Neural crest cell (in vitro differentiated cells): ENCODE data around the gene TRIM14. TPM values are rescaled to one million over a fixed set of nuclear protein-coding genes. Genes with fewer than 3 reads are reported as not detected.

Experiments
- DNase-seq: peaks from one replicate; pipeline ENCODE4 v3.0.0; 2021; ENCODE audit warnings: low read depth, mixed read lengths, low spot score
- H3K27ac Mint-ChIP-seq: one replicate; pipeline ENCODE4 v1.8.0; 2021; ENCODE audit warnings: mild to moderate bottlenecking, mixed read lengths; ENCODE audit not compliant: unreplicated experiment
- H3K27me3 Mint-ChIP-seq: 2 replicates; pipeline ENCODE4 v1.8.0; 2021; ENCODE audit warnings: low read depth, mild to moderate bottlenecking, mixed read lengths
- H3K36me3 Mint-ChIP-seq: 2 replicates; pipeline ENCODE4 v1.8.0; 2021; ENCODE audit warnings: low read depth, mild to moderate bottlenecking, mixed read lengths
- H3K4me1 Mint-ChIP-seq: 2 replicates; pipeline ENCODE4 v1.8.0; 2021; ENCODE audit warnings: mixed read lengths
- H3K4me3 Mint-ChIP-seq: one replicate; pipeline ENCODE4 v1.8.0; 2021; ENCODE audit warnings: mild to moderate bottlenecking, mixed read lengths
- H3K9me3 Mint-ChIP-seq: 2 replicates; pipeline ENCODE4 v1.8.0; 2021; ENCODE audit warnings: mixed read lengths
- CTCF ChIP-seq: fragments of 200-600 bp; sonication (generic); conservative IDR thresholded peaks from 2 replicates; pipeline ENCODE4 v1.5.0; 2021; ENCODE audit warnings: antibody characterized with exemption, mild to moderate bottlenecking
- total RNA-seq: library from RNA; stranded (reverse); gene quantifications from 2 replicates; pipeline ENCODE4 v1.2.1, GENCODE V29; 2021

The TRIM14 gene
- total RNA-seq, 1 donor from 2014 or later = 11.2 TPM

- no peak overlapping the region for H3K27ac Mint-ChIP-seq
- TF ChIP-seq CTCF = no peak
- H3K4me3 Mint-ChIP-seq = no peak overlapping the region
These were observed 40.8 kb upstream of the TRIM14 start for GRCh38 chr9:98159790-98160189.

GRCh38 chr9:98159301-98159700 lies 40.3 kb upstream of the TRIM14 start:
- H3K4me3 Mint-ChIP-seq = no peak overlapping the region

More at GRCh38 chr9:98159790-98160189, 40.8 kb upstream of the TRIM14 start:
- DNase-seq = no peak
- no peaks in the 10 kb centered on the region for H3K36me3 Mint-ChIP-seq
- H3K4me1 Mint-ChIP-seq = peaks cover 6% of the 10 kb centered on the region
- no peaks in the 10 kb centered on the region for H3K9me3 Mint-ChIP-seq
- no peaks in the 10 kb centered on the region for H3K27me3 Mint-ChIP-seq

GRCh38 chr9:98158071-98158831 lies 39.2 kb upstream of the TRIM14 start:
- no peaks in the 10 kb centered on the region for H3K9me3 Mint-ChIP-seq
- no peaks in the 10 kb centered on the region for H3K27me3 Mint-ChIP-seq
- no peak for DNase-seq
- H3K36me3 Mint-ChIP-seq = no peaks in the 10 kb centered on the region
- no peak overlapping the region for H3K4me3 Mint-ChIP-seq
- no peak overlapping the region for H3K27ac Mint-ChIP-seq
- peaks cover 6% of the 10 kb centered on the region for H3K4me1 Mint-ChIP-seq
- no peak for TF ChIP-seq CTCF

More at GRCh38 chr9:98159301-98159700, 40.3 kb upstream of the TRIM14 start:
- Mint-ChIP-seq H3K27me3 (no peaks in the 10 kb centered on the region), H3K27ac (no peak overlapping the region), H3K4me1 (peaks cover 6% of the 10 kb centered on the region), H3K36me3 (no peaks in the 10 kb centered on the region), H3K9me3 (no peaks in the 10 kb centered on the region)
- no peak for TF ChIP-seq CTCF
- no peak for DNase-seq

GRCh38 chr9:98157372-98157771 lies 38.4 kb upstream of the TRIM14 start:
- peak overlapping the region; percentile 72 for H3K27ac Mint-ChIP-seq
- H3K27me3 Mint-ChIP-seq = no peaks in the 10 kb centered on the region
- no peak overlapping the region for H3K4me3 Mint-ChIP-seq
- no peak for DNase-seq
- peaks cover 4% of the 10 kb centered on the region for H3K4me1 Mint-ChIP-seq
- H3K36me3 Mint-ChIP-seq = no peaks in the 10 kb centered on the region
- TF ChIP-seq CTCF = no peak
- no peaks in the 10 kb centered on the region for H3K9me3 Mint-ChIP-seq

- H3K27ac Mint-ChIP-seq = no peak overlapping the region
- no peak overlapping the region for H3K4me3 Mint-ChIP-seq
- no peaks in the 10 kb centered on the region for H3K27me3 Mint-ChIP-seq
These were observed 35.7 kb upstream of the TRIM14 start for GRCh38 chr9:98154678-98155077.

More at GRCh38 chr9:98154678-98155077, 35.7 kb upstream of the TRIM14 start:
- no peaks in the 10 kb centered on the region for H3K9me3 Mint-ChIP-seq
- no peaks in the 10 kb centered on the region for H3K36me3 Mint-ChIP-seq
- no peak for TF ChIP-seq CTCF
- no peak for DNase-seq
- peaks cover 8% of the 10 kb centered on the region for H3K4me1 Mint-ChIP-seq
